Spleen (tissue), 11 donors: Measurements from ENCODE around the gene TUG1. TPM values are rescaled to one million over a fixed set of nuclear protein-coding genes. Genes with fewer than 3 reads are reported as not detected.

Experiments used
- DNase-seq: peaks from one replicate; pipeline ENCODE4 v3.0.0-alpha.2; 2020
- H3K27ac ChIP-seq, 8 donors: fragments of 200-600 bp; sonication (generic) in 7 of 8; 1 replicate in 4 of 8; 2 replicates in 4 of 8; pipeline versions ENCODE4 v1.5.0 to v1.8.0; 2016 to 2021; ENCODE audit warnings: inconsistent platforms in 4 of 8, mild to moderate bottlenecking in 4 of 8, moderate library complexity in 1 of 8
- H3K27me3 ChIP-seq, 7 donors: fragments of 200-600 bp; sonication (generic) in 6 of 7; replicated peaks in 1 of 7; 1 replicate in 4 of 7; 2 replicates in 3 of 7; pipeline versions ENCODE4 v1.5.0 to v1.8.0; 2016 to 2021; ENCODE audit warnings: inconsistent platforms in 3 of 7, mild to moderate bottlenecking in 1 of 7
- H3K36me3 ChIP-seq, 6 donors: fragments of 200-600 bp; sonication (generic) in 5 of 6; 1 replicate in 4 of 6; 2 replicates in 2 of 6; pipeline versions ENCODE4 v1.5.0 to v1.8.0; 2016 to 2021; ENCODE audit warnings: inconsistent platforms in 2 of 6
- H3K4me1 ChIP-seq, 6 donors: fragments of 200-600 bp; sonication (generic) in 5 of 6; 1 replicate in 3 of 6; 2 replicates in 3 of 6; pipeline versions ENCODE4 v1.5.0 to v1.8.0; 2016 to 2021; ENCODE audit warnings: inconsistent platforms in 3 of 6
- H3K4me3 ChIP-seq, 8 donors: fragments of 200-600 bp; sonication (generic) in 7 of 8; 1 replicate in 4 of 8; 2 replicates in 4 of 8; pipeline versions ENCODE4 v1.5.0 to v1.8.0; 2016 to 2021; ENCODE audit warnings: inconsistent platforms in 4 of 8, mild to moderate bottlenecking in 4 of 8, moderate library complexity in 2 of 8
- H3K9me3 ChIP-seq, 8 donors: fragments of 200-600 bp; sonication (generic) in 7 of 8; 1 replicate in 4 of 8; 2 replicates in 4 of 8; pipeline versions ENCODE4 v1.5.0 to v1.8.0; 2016 to 2021; ENCODE audit warnings: inconsistent platforms in 4 of 8
- POLR2A ChIP-seq, 3 donors: fragments of 450-650 bp; IDR thresholded peaks; one replicate each; pipeline ENCODE4 v1.5.1; 2017; ENCODE audit warnings: antibody characterized with exemption in 3 of 3, mild to moderate bottlenecking in 1 of 3
- POLR2AphosphoS5 ChIP-seq, 3 donors: sonication (generic); formaldehyde crosslinking; IDR thresholded peaks; one replicate each; pipeline ENCODE4 v1.5.1; 2017; ENCODE audit warnings: antibody characterized with exemption in 3 of 3
- WGBS, 5 donors: extraction: QIAGEN DNeasy Blood & Tissue Kit in 3 of 5; methylation state at CpG; one replicate each; pipeline versions ENCODE4 v1.1.5 to v1.1.7; 2013 to 2018; 5-methylcytosine and 5-hydroxymethylcytosine counted together
- intact Hi-C: fragments of 100-400 bp; cut with DNase I; formaldehyde crosslinking; loops from one replicate; pipeline ENCODE4 v1.15.0; 2023; ENCODE audit warnings: low total_unique reads
- polyA plus RNA-seq, 3 donors: library from polyadenylated mRNA; stranded (reverse); fragments of 200-250 nt; gene quantifications; one replicate each; pipeline ENCODE4 v1.2.1, GENCODE V29; 2013
- total RNA-seq, 7 donors: library from RNA; depleted of rRNA in 3 of 7; stranded (reverse); fragments of >200 nt in 3 of 7; fragmentation: NEBNext Ultra II Directional in 4 of 7; extraction: Animal tissue kit (Norgen Biotek cat#: 25700) in 4 of 7; gene quantifications; one replicate each; pipeline versions ENCODE4 v1.1.0 to v1.2.1, GENCODE V29; 2016 to 2021
- TF ChIP-seq, protein P1 (sequence below), 11 experiments: fragments of 200-600 bp in 7 of 11; fragments of 450-650 bp in 4 of 11; sonication (generic) in 4 of 11; IDR thresholded peaks in 8 of 11; conservative IDR thresholded peaks in 3 of 11; 1 replicate in 7 of 11; 2 replicates in 4 of 11; pipeline versions ENCODE4 v1.4.0 to v1.8.0; 2016 to 2021; ENCODE audit warnings: antibody characterized with exemption in 11 of 11, inconsistent platforms in 4 of 11, mild to moderate bottlenecking in 1 of 11
- donor health status: healthy with polysubstance abuse.
- donor health status: DM: no; HTN: no; CAD: no; lungs with moderate emphysema.
- donor health status: DM: no; HTN: no; CAD: no.
- donor health status: Bipolar disorder and iron deficiency.
- donor health status: healthy.
- donor health status: DM: no; HTN: no; CAD: no.
- donor health status: DM: yes; HTN: yes; CAD: no.

Gene TUG1
- total and polyA plus RNA-seq, 10 donors = 23.3 to 127 (median 85.0) TPM

DNA sequence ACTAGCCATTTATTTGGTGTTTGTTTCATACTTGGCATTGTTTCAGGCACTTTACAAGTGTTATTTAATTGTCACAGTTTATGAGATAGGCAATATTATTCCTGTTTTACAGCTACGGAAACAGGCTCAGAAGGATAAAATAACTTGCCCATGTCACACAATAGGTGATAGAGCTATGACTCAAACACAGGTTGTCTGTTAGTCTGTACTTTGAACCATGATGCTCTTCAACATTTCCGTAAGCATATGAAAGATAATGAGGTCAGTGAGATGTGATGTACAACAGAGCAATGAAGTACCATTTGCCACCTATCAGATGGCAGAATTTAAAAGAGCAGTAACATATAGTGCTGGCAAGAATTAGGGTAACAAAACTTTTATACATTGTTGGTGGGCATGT, 15.3 kb downstream of the TUG1 start:
- H3K4me1 ChIP-seq = no peaks in the 10 kb centered on the region
- 73 to 96% (median 94%) methylated on average over 2 of the region's 2 CpGs for WGBS, 5 donors
- TF ChIP-seq POLR2A (IDR thresholded peaks at IDR 0.05) (no peak), POLR2AphosphoS5 (IDR thresholded peaks at IDR 0.05) (no peak)
- TF ChIP-seq, protein P1, sequence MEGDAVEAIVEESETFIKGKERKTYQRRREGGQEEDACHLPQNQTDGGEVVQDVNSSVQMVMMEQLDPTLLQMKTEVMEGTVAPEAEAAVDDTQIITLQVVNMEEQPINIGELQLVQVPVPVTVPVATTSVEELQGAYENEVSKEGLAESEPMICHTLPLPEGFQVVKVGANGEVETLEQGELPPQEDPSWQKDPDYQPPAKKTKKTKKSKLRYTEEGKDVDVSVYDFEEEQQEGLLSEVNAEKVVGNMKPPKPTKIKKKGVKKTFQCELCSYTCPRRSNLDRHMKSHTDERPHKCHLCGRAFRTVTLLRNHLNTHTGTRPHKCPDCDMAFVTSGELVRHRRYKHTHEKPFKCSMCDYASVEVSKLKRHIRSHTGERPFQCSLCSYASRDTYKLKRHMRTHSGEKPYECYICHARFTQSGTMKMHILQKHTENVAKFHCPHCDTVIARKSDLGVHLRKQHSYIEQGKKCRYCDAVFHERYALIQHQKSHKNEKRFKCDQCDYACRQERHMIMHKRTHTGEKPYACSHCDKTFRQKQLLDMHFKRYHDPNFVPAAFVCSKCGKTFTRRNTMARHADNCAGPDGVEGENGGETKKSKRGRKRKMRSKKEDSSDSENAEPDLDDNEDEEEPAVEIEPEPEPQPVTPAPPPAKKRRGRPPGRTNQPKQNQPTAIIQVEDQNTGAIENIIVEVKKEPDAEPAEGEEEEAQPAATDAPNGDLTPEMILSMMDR (IDR thresholded peaks at IDR 0.05 in 8 of 11, conservative IDR thresholded peaks at IDR 0.05 in 3 of 11) = no peak
- H3K27ac ChIP-seq = no peak overlapping the region
- no peak for DNase-seq
- intact Hi-C loops = no loop called here
- no peaks in the 10 kb centered on the region for H3K36me3 ChIP-seq
- peaks cover 0 to 99% (median 89%) of the 10 kb centered on the region in 8 donors for H3K9me3 ChIP-seq
- no peaks in the 10 kb centered on the region for H3K27me3 ChIP-seq
- no peak overlapping the region for H3K4me3 ChIP-seq

DNA sequence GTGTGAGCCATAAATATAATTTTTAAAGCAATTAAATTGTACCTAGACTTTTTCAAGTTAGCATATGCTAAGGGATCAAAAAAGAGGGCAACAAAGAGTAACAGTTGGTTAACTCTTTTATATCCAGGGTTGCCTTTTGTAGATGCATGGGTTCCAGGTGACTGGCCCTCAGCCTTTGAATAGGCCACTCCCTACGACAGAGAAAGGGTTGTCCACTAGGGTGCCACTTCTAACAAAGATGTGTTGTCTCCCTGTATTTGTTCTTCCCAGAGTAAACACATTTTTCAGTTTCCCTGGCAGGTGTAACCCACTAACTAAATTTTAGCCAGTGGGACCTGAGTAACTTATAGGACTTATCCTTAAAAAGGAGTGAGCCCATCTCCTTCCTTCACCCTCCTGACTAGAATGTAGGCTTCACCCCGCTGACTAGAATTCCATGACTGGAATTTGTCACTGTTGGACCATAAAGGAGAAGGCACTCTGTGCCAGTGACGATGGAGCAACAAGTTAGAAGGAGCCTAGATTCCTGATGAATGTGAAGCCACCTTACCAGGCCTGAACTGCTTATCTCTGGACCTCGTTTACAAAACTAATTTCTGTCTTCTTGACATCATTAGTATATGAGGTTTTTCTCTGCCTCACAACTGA, 16.6 kb downstream of the TUG1 start:
- 74 to 90% (median 86%) methylated on average over 4 of the region's 4 CpGs for WGBS, 5 donors
- no peaks in the 10 kb centered on the region for H3K36me3 ChIP-seq
- H3K9me3 ChIP-seq = peaks cover 0 to 98% (median 81%) of the 10 kb centered on the region in 8 donors
- no peak overlapping the region for H3K4me3 ChIP-seq
- DNase-seq = no peak
- no peaks in the 10 kb centered on the region for H3K4me1 ChIP-seq
- no peaks in the 10 kb centered on the region for H3K27me3 ChIP-seq
- intact Hi-C loops = no loop called here
- TF ChIP-seq, protein P1 (IDR thresholded peaks at IDR 0.05 in 8 of 11, conservative IDR thresholded peaks at IDR 0.05 in 3 of 11) = no peak
- TF ChIP-seq POLR2A (IDR thresholded peaks at IDR 0.05) = no peak
- TF ChIP-seq POLR2AphosphoS5 (IDR thresholded peaks at IDR 0.05) = no peak
- H3K27ac ChIP-seq = no peak overlapping the region

DNA sequence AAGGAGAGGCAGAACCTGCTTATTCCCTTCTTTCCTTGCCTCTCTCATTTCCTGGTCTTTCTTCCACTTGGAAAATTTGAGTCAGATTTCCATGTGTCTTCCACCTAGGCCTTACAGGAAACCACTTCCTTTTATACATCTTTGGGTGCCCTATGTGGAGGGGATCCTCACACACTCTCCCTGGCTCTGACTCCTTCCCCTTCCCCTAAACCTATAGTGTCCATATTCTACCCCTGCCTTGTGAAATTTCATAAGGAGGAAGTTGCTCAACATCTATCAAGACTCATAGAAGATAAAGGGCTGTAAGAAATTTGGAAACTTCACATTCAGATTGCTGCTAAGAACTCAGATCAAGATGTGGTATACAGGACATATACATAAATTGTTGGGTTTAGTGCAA, 20.4 kb downstream of the TUG1 start:
- Histone ChIP-seq H3K27ac (no peak overlapping the region), H3K4me1 (no peaks in the 10 kb centered on the region), H3K4me3 (no peak overlapping the region), H3K9me3 (peaks cover 0 to 79% (median 53%) of the 10 kb centered on the region in 8 donors), H3K27me3 (no peaks in the 10 kb centered on the region), H3K36me3 (no peaks in the 10 kb centered on the region)
- TF ChIP-seq, protein P1 (IDR thresholded peaks at IDR 0.05 in 8 of 11, conservative IDR thresholded peaks at IDR 0.05 in 3 of 11) = no peak
- TF ChIP-seq POLR2AphosphoS5 (IDR thresholded peaks at IDR 0.05) = no peak
- no peak for TF ChIP-seq POLR2A (IDR thresholded peaks at IDR 0.05)
- intact Hi-C loops = no loop called here
- DNase-seq = no peak

DNA sequence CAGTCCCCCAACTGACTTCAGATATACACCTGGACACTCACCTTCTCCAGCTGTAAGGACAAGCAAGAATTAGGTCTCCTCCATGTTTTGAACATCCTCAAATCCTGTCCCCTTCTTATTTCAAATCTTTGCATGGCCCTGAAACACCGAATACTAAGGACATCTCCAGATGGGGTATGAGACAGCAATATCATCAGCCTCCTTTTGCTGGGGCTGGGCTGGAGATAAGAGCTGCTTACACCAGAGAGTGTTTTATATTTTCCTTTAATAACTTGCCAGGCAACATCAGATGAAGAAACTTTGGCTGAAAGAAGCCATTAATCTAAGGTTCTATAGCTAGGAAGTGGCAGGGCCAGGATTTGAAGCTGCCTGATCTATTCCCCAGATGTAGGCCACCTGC, 21.6 kb downstream of the TUG1 start:
- Histone ChIP-seq H3K36me3 (no peaks in the 10 kb centered on the region), H3K9me3 (peaks cover 0 to 67% (median 42%) of the 10 kb centered on the region in 8 donors), H3K27me3 (no peaks in the 10 kb centered on the region), H3K27ac (no peak overlapping the region), H3K4me3 (no peak overlapping the region), H3K4me1 (no peaks in the 10 kb centered on the region)
- WGBS, 5 donors = 85 to 100% (median 93%) methylated on average over 1 of the region's 1 CpG
- no peak for DNase-seq
- intact Hi-C loops = no loop called here
- TF ChIP-seq POLR2AphosphoS5 (IDR thresholded peaks at IDR 0.05) = no peak
- no peak for TF ChIP-seq POLR2A (IDR thresholded peaks at IDR 0.05)
- TF ChIP-seq, protein P1 (IDR thresholded peaks at IDR 0.05 in 8 of 11, conservative IDR thresholded peaks at IDR 0.05 in 3 of 11) = no peak
